ENCODE results near the gene HGFAC. TPM values are rescaled to one million over a fixed set of nuclear protein-coding genes. Genes with fewer than 3 reads are reported as not detected.

HGFAC gene
- polyA plus RNA-seq, 1 donor: 3.0 TPM

- DNase-seq: no peak
These were observed 14.7 kb upstream of the HGFAC start for GRCh38 chr4:3427134-3427476.

GRCh38 chr4:3427706-3428446, 13.9 kb upstream of the HGFAC start:
- DNase-seq: no peak

GRCh38 chr4:3429651-3430050, 12.1 kb upstream of the HGFAC start:
- DNase-seq: no peak

- no peak for DNase-seq
These were observed 11.2 kb upstream of the HGFAC start for GRCh38 chr4:3430524-3430923.

- no peak for DNase-seq
These were observed 10.2 kb upstream of the HGFAC start for GRCh38 chr4:3431446-3431993.

- DNase-seq: no peak
These were observed 9.4 kb upstream of the HGFAC start for GRCh38 chr4:3432381-3432790.

GRCh38 chr4:3433138-3433869, 8.5 kb upstream of the HGFAC start:
- no peak for DNase-seq

- DNase-seq: no peak
These were observed 6.7 kb upstream of the HGFAC start for GRCh38 chr4:3434881-3435685.

- no peak for DNase-seq
These were observed 6.1 kb upstream of the HGFAC start for GRCh38 chr4:3435686-3435956.

GRCh38 chr4:3436048-3436797, 5.5 kb upstream of the HGFAC start:
- no peak for DNase-seq

- no peak for DNase-seq
These were observed 4.8 kb upstream of the HGFAC start for GRCh38 chr4:3436798-3437581.

GRCh38 chr4:3437582-3437936, 4.2 kb upstream of the HGFAC start:
- DNase-seq: no peak

- DNase-seq: no peak
These were observed 3.5 kb upstream of the HGFAC start for GRCh38 chr4:3437998-3438846.

GRCh38 chr4:3438847-3439180, 3.0 kb upstream of the HGFAC start:
- no peak for DNase-seq

- DNase-seq: no peak
These were observed 2.4 kb upstream of the HGFAC start for GRCh38 chr4:3439391-3439790.

GRCh38 chr4:3440011-3440410, 1.8 kb upstream of the HGFAC start:
- DNase-seq: no peak

GRCh38 chr4:3440979-3441500, 728 bp upstream of the HGFAC start:
- DNase-seq: no peak

GRCh38 chr4:3442460-3442958, 741 bp downstream of the HGFAC start:
- DNase-seq: no peak

GRCh38 chr4:3442959-3443749, 1.4 kb downstream of the HGFAC start:
- peak; percentile 40 for DNase-seq

Measured in hindlimb muscle (tissue), 1 donor.